ENCODE results near the gene AMN.

Gene AMN

DNA sequence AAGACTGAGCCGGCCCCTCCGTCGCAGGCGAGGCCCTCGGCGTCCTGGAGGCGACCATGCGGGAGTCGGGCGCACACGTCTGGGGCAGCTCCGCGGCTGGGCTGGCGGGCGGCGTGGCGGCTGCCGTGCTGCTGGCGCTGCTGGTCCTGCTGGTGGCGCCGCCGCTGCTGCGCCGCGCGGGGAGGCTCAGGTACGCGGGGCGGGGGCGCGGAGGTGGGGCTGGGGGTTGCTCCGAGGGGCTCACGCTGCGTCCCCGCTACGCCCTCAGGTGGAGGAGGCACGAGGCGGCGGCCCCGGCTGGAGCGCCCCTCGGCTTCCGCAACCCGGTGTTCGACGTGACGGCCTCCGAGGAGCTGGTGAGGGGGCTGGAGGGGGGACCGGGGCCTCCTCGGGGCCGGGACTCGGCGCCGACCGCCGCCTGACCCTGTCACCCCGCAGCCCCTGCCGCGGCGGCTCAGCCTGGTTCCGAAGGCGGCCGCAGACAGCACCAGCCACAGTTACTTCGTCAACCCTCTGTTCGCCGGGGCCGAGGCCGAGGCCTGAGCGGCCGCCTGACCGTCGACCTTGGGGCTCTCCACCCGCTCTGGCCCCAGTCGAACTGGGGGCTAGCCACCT lies 7.8 kb downstream of the AMN start:
- no peak for DNase-seq

DNA sequence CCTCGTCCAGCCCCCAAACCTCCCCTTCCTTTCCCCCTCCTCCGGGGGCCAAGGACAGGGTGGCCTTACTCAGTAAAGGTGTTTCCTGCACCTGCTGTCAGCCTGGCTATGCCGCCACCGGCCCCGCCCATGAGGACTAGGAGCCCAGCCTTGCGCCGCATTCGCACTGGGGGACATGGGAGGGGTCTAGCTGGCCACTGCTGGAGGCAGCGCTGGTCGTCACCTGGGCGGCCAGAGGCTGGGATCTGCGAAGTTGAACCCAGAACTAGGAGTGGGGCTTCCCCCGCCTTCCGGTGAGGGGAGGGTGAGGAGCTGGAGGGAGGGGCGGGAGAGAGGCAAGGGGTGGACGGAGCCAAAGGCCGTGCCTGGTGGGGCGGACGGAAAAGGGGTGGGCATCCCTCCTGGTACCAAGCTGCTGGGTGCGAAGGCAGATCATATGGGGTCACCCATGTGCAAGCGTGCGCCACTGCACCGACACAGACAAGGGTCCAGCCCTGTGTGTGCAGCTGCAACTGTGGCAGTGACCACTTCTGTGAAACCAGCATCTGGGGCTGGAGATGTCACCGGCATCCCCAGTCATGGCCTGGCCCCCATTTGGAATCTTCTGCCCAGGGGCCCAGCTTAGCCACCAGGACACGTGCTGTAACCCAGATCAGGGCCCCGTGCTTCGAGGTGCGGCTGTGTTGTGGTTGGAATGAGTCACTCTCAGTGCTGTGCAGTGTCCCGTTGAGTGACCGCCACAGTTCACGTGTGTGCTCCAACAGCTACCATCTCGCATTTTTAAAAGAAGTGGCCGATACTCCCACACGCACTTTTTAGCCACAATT lies 8.5 kb downstream of the AMN start:
- no peak for DNase-seq

DNA sequence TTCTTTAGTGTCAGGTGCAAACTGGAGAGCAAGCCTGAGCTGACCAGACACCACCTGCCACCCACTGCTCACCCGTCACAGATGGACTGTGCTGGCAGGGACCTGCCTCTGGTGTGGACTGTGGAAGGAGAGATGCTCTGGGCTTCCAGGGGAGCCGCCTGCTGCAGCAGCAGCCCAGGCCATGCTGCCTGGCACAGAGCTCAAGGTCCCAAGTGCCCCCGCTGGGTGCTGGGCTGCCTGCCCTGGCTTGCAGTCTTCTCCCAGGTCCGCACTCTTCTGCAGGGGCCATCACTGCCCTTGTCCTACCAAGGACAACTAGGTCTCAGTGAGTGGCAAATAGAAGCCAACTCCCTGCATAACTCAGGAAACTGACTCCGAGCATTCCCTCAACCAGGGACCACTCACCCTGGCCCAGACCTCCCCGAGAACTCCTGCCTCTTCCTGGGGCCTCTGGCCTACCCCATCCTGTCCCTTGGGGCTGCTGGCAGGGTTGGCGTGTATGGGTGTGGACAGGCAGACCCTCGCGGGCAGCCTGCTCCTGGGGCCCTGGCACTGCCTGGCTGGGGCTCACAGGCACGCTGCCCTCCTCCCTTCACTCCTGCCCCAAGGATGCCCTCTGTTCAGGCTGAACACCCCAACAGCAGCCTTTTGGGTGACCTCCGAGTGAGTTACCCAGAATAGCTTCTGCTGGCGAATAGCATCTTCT lies 9.3 kb downstream of the AMN start:
- DNase-seq = no peak

DNA sequence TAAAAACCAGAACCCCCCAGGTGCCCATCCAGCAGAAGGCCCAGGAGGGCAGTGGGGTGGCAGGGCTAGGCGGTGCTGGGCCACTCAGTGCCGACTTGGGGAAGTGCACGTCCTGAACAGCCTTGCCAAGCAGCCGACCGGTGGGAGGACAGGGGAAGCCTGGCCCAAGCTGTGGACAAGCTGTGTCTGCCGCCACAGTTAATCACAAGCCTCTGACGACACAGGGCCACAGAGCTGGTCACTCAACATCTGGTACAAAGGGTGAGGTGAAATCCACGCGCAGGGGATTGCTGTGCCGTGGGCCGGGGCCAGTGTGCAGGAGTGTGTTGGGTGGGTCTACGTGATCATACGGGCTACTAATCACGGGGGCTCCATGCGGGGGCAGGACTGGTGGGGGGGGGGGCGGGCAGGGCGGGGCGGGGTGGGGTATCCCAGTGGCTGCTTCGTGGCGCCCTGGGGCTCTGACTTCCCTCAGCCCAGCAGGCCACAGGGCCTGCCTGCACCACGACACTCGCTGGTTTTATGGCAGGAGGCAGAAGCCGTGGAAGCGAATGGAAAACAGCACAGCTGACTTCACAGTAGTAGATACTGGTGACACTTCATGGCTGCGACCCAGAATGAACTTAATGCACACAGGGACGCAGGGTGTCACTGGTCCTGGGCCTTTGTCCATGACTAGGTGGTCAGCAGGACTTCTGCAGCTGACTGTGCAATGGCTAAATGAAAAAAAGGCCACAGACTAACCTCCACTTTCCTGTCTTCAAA lies 10.2 kb downstream of the AMN start:
- DNase-seq = no peak

DNA sequence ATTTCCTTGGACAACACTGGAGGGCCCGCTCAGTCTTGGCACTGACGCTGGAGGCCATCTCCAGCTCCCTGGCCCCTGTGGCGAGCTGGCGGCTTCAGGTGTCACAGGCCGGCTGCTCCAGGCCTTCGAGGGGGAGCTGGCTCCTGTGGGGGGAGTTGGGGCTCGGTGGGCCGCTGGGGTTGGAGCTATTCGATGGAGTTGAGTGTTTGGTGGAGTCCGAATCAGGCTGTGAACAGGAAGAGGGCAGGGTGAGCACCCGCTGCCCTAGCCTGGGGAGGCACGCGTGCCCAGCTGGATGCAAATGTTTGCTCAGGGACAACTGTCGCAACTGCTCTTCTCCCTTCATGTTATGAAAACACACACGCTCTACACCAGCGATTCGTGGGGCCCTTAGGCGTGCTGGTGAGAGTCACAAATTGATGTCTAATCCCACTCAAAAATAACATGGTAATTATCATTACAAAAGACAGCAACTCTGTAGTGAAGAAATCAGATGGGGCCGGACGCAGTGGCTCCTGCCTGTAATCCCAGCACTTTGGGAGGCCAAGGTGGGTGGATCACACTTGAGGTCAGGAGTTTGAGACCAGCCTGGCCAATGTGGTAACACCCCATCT lies 11.3 kb downstream of the AMN start:
- DNase-seq = no peak

DNA sequence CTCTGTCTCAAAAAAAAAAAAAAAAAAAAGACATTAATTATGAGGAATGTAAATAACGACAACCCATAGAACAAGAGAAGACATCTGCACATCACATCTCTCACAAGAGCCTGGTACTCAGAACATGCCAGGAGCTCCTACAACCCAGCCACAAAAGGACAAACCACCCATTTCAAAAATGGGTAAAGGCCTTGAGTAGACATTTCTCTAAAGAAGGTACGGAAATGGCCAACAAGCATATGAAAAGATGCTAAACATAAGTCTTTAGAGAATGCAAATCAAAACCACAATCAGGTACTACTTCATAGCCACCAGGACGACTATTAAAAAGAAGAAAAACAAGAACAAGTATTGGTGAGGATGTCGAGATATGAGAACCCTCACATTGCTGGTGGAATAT lies 13.3 kb downstream of the AMN start:
- DNase-seq = no peak

DNA sequence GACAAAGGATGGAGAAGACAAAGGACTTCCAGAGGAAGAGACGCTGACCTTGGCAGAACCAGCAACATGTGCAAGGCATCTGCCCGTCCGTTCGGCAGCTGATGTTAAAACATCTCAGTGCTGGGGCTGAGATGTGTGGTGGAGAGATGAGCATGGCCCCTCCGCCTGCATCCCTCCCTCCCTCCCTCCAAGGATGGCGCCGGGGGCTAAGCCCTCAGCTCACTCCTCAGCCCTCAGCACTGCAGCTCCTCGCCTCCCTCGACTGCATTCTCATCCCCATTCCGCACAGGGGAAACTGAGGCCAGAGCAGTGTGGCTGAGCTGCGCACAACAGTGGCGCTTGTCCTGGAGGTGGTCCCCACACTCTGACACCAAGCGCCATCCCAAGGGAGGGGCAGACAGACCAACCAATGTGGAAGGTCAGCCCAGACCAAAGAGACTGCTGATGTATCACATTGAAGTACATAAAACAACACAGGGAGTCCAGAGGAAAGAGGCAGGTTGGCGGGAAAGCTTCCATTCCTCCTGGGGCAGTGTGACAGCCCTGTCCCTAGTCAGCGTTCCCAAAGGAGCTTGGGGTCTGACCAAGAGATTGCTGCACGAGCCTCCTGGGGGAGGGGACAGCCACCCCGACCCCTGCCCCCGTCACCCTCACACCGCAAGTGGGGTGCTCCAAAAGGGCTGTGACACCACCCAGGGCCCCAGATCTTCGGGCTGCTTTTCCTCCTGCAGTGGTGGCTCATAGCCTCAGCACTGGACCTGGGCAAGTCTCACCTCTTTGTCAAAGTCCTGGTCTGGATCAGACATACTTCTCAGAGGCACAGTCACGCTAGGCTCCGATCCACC lies 15.1 kb downstream of the AMN start:
- no peak for DNase-seq

DNA sequence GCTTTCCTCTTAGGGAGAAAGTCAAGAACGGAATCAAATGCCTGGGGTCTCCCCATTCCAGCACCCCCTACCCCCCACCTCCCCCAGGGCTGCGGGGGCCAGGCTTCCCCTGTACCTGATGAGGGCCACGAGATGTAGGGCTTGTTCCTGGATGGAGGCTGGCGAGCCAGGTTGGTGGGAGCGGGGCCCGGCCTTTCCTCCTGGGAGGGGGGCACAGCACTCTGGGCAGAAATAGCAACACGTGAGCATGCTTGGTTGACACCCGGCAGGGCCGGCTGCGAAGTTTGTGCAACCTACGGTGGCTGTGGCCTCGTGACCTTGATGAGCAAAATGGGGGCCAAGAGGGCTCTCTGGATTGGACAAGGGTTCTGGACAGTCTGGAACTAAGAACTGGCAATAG lies 15.7 kb downstream of the AMN start:
- no peak for DNase-seq

DNA sequence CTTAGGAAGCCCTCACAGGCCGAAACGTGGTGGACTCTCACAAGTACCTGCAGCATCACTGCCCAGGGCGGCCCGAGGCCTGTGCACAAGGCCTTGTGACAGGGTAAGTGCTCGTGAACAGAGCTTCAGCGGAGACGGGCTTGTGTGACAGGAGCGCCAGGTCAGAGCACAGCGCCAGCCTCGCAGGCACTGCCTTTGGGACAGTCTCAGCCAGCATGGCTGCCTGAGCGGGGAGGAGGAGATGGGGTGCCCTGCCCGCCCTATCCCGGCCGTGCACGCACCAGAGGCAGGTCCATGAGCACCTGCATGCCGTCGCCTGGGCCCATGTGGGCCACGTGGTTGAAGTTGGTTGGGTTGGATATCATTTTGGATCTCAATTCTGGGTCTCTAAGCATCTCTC lies 16.9 kb downstream of the AMN start:
- no peak for DNase-seq

DNA sequence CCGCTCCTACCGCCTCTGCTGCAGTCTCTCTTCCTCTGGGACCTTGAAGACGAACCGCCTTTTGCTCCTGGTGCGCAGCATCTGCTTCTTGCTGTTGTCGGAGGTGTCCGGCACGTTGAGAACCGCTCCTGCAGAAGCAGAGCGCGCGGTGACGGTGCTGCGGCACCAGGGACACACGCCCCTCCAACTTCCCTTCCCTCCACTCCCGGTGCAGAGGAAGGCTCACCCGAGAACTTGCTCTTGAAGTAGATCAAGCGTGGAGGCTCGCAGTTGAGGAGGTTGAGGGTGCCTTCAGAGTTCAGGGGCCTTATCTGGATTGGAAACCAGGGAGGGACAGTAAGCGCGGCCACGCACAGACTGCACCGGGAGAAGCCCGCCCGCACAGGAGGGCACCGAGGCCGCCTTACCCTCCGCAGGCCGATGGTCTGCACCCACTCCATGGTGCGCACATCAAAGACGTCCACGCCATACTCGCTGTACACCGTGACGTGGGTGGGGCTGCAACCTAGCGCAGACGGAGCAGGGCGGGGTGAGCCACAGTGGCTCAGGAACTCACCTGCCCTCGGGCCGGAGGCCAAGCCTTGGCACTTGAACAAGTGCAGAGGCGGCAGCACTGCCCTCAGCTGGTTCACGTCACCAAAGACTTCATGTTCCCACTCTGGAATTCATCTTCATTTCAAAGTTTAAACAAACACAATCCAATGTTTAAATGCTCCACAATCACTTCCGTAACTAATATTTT lies 17.5 kb downstream of the AMN start:
- DNase-seq = no peak

DNA sequence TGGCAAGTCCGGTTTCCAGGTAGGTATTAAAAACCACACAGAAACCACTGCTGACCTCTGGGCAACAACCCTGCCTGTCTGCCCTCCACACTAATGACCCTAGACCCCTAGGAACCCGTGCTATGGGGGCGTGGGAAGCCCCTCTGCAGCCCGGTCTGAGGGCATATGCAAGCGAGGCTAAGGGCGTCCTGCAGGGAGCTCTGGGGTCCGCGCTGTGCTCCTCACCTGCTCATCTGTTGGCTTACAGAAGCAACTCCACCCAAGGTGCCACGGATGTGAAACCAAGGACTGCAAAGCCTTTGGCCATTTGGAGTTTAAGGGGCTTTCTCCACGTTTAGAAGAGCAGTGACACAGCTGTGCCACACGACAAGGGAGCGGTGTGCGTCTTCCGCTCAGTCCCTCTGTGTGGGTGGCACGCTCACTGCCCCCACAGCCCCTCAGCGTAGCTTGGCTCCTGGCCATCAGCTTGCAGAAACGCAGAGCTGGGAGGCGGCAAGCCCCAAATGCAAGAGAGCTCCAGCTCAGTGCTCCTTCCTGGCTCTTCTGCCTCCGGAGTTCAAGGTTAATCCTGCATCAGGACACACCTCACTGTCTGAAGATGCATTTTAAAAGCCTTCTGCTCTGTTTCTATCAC lies 18.4 kb downstream of the AMN start:
- DNase-seq = no peak

DNA sequence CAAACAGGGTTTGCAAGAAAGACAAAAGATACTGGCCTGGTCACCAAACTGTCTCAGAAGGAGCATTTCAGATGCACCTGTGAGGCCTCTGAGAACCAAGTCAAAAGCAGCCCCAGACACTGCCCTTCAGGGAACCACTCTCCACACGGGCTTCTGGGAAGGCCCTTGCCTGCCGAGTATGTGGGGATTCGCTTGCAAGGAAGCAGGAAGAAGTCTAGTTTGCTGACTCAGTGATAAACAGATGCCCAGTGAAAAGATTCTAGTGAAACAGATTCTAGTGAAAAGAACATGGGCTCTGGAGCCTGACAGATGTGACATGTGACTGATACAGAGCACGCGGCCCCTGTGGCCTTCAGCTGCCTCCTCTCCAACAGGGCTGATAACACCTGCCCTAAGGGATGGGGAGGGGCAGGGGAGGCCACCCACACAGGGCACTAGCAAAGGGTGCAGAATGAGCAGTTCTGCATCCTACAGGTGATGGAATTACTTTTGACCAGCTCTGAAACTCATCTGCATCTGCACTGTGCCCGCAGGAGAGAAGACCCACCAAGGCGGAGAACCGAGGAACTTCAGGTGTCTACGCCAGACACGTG lies 19.1 kb downstream of the AMN start:
- no peak for DNase-seq

DNA sequence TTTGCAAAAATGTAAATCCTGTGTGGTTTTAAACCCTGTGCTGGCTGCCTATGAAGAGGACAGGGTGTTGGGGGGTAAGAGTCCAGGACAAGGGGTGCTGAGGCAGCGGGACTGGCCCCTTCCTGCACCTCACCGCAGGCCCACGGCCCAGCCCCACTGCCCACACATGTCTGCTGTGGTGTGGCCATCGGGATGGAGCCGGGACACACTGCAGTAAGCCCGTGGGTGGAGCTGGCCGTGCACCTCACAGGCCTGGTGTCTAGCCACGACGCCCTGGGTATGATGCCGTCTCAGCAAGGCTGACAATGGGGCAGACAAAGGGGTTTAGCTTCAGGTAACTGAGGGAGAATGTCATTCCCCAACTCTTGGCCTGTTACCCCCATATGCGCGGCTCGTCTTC lies 19.6 kb downstream of the AMN start:
- no peak for DNase-seq

DNA sequence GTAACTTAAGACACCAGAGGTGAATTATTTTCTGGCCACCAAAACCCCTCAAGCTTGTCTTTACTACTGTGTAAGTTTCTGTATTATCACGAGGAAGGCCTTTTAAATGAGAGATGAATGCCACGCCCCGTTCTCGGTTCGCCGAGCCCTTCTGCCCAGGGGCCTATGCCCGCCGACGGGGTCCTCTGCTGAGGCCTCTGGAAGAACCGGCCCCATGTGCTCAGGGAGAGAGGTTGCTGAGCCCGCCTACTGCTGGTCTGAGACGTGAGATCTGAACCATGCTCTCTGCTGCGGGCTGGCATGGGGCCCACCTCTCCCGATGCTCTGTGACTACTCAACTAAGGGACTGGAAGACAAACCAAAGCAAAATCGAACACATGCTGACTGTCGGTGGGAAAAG lies 21.0 kb downstream of the AMN start:
- no peak for DNase-seq

DNA sequence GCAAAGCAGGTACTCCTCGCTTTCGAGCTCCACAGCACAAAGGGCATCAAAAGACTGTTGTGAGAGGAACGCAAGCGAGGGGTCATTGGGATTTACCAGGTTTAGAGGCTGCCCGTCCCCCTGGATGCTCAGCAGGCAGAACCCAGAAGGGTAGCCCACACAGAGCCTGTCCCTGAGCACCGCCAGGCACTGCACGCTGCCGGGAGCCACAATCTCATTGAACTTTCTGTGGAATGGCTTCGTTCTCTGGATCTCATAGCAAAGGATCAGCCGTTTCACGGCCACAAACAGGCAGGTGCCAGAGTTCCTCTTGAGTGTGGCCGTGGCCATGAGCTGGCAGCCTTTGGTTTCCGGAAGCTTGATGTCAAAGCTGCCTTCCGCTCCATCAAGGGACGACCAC lies 21.5 kb downstream of the AMN start:
- DNase-seq = no peak

DNA sequence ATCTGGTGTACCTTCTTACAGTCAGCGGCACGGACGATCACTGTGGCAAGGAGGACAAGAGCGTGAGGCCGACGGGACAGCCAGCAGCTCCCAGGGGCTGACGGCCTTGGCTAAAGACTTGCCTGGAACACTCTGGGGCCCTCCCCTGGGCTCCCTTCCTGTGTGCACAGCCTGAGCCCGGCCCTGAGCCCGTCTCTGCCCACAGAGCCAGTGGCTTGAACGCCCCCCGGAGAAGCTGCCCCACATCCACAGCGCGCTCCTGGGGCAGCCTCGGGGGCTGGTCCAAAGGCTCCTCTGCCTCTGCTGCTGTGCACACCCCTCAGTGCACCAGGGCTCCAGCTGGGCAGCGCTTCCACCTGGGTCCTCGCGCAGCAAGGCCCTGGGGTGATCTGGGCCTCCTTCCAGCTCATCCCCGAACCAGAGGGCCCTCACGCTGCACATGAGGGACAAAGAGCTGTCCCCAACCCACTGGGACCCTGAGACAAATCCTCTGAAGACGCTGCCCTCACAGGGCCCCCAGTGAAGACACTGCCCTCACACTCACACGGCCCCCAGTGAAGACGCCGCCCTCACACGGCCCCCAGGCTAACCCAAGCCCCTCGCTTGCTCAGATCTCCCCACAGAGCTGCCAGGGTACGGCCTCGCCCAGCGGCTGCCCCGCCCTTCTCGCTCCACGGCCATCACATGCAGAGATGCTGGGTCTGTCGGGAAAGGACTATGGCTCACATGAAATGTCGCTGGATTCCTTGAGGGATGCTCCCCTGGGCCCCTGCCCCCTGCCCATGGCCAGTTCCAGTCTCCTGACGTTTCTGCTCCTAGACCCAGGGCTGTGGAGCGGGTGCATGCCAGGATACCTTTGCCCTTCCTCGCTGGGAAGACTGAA lies 22.2 kb downstream of the AMN start:
- DNase-seq = no peak

DNA sequence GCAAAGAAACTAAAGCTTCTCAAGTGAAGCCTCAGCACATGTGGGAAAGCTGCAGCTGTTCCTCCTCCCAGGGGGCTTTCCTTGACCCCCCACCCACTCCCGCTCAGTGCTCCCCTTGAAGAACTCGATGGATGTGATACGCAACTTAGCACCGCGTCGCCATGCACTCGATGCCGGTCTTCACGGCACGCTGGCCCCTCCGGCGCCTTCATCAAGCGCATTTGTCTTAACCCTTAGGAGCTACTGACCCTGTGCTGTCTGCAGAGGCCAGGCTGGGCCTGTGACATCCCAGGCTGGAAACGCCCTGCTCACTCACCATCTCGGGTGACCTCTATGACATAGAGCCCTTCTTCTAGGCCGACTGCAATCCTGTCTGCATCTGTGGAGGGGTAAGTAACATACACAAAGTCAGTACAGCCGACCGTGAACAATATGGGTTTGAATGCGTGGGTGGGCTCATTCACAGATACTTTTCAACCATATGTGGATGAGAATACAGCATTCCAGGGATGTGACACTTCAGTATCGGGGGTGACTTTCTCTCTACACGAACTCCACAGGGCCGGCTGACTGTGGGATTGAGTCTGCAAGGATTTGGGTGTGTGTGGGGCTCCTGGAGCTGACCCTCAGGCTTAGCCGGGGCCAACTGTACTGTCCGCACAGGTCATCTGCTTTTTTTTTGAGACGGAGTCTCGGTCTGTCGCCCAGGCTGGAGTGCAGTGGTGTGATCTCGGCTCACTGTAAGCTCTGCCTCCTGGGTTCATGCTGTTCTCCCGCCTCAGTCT lies 23.1 kb downstream of the AMN start:
- DNase-seq = no peak

DNA sequence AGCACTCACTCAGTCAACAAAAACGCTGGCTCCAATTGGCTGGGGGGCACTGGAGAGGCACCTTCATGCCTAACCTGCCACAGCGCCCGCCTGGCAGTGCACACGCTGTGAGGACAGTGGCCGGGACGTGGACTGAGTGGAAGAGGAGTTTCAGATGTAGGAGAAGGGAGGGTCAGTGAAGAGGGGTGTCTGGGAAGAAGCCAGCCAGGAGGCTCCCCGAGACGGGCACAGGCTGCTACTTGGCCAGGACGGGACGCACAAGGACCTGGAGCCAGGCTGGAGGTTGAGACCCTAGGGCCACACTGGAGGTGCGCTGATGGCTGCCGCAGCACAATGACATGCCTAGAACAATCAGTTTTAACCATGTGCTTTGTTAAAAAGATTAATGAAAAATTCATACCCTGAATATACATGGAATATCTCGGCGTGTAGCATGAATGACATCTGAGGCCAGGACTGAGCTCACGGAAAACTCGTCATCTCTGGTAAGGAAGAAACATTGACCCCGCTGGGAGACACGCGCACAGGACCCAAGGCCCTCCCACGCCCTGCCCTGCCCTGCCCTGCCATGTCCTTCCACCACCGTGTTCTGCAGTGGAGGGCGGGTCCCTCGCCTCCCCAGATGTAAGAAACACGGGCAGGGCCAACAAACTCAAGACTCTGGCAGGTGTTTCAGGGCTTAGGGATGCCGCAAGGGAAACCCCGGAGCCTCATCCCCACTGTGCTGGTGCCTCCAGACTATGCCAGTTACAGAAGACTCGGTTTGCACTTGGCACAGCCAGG lies 25.0 kb downstream of the AMN start:
- no peak for DNase-seq

All from CD4-positive, alpha-beta T cell treated with Interleukin-21 for 1 hour (primary cell).